GM12875 (cell line): ENCODE measurements around the gene PSMG3.

ENCODE experiments used
- H3K4me3 ChIP-seq: one replicate; pipeline ENCODE4 v1.5.1; 2011; ENCODE audit warnings: low read depth, low read length, control low read depth
- TF ChIP-seq, protein P1 (sequence below): IDR thresholded peaks from 2 replicates; pipeline ENCODE4 v1.5.1; 2011; ENCODE audit warnings: low read depth, mild to moderate bottlenecking, control low read depth, inconsistent platforms, low read length, moderate library complexity, borderline replicate concordance; ENCODE audit not compliant: insufficient read depth

Gene PSMG3

DNA sequence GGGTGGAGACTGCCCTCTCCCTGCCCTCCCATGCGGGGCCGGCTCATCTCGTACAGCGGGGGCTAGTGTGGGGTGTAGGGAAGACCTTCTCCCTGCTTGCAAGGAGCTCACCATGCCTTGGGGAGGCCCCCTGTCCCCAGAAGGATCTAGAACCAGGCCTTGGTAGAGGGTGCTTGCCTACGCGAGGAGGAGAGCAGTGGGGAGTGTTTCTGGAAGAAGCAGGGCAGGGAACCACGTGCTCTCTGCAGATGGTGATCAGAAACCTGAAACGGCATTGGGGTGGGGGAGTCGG lies 36.6 kb downstream of the PSMG3 start:
- peak overlapping the region; percentile 66 for H3K4me3 ChIP-seq
- TF ChIP-seq, protein P1, sequence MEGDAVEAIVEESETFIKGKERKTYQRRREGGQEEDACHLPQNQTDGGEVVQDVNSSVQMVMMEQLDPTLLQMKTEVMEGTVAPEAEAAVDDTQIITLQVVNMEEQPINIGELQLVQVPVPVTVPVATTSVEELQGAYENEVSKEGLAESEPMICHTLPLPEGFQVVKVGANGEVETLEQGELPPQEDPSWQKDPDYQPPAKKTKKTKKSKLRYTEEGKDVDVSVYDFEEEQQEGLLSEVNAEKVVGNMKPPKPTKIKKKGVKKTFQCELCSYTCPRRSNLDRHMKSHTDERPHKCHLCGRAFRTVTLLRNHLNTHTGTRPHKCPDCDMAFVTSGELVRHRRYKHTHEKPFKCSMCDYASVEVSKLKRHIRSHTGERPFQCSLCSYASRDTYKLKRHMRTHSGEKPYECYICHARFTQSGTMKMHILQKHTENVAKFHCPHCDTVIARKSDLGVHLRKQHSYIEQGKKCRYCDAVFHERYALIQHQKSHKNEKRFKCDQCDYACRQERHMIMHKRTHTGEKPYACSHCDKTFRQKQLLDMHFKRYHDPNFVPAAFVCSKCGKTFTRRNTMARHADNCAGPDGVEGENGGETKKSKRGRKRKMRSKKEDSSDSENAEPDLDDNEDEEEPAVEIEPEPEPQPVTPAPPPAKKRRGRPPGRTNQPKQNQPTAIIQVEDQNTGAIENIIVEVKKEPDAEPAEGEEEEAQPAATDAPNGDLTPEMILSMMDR, result no peak

DNA sequence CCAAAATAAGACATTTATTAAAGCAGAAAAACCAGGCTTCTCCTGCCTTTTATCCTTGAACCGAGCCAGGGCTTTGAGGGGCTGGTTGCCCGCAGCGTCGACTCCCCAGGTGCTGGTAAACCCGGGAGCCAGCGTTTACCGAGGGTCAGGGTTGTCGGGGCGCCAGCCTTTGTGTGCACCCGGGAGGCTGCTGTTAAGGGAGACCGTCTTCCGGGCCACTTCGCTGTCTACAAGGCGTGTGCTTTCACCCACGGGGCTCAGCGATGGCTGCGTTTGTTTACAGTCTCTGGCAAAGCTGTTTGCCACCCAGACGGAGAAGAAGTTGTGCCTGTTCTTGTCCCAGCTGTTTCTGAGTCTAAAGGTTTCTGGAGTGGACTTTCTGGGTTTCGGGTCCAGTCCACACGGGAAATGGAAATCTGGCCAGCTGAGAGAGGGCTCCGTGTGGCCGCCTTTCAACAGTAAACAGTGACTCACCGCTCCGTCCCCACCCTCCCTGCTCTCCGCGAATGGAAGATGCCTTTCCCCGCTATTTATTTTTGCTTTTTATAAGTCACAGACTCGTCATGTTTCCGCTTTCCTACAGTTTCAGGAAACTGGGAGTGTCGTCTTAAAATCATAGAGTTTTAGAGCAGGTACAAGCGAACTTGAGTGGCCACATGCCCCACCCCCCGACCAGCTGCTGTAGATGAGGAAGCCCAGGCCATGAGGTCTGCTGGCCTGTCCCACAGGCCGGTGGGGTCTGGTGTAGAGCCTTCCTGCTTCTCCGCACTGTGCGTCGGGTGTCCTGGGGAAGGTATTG lies 37.2 kb downstream of the PSMG3 start:
- TF ChIP-seq, protein P1, result no peak

DNA sequence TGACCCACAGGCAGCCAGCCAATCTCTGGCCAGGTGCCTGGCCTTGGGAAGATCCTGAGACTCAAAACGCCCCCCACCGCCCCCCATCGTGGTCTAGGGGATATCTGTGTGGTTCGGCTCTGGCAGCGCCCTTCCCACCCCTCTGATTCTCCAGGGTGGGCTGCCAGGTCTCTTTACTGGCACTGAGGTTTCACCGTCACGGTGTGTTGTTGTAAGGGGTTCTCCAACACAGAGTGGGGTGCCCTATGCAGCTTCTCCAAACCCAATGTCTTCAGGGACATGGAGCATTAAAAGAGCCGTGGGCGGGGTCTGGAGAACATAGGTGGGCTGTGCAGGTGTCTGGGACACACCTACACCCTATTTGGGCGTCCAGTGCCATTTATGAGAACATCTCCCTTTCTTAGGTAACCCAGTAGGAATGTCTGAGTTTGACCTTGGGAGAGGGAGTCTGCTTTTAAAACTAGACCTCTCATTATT lies 37.8 kb downstream of the PSMG3 start:
- H3K4me3 ChIP-seq, result peak overlapping the region; percentile 66
- TF ChIP-seq, protein P1, result no peak

More for the DNA sequence above, 37.2 kb downstream of the PSMG3 start:
- H3K4me3 ChIP-seq, result peak overlapping the region; percentile 66

DNA sequence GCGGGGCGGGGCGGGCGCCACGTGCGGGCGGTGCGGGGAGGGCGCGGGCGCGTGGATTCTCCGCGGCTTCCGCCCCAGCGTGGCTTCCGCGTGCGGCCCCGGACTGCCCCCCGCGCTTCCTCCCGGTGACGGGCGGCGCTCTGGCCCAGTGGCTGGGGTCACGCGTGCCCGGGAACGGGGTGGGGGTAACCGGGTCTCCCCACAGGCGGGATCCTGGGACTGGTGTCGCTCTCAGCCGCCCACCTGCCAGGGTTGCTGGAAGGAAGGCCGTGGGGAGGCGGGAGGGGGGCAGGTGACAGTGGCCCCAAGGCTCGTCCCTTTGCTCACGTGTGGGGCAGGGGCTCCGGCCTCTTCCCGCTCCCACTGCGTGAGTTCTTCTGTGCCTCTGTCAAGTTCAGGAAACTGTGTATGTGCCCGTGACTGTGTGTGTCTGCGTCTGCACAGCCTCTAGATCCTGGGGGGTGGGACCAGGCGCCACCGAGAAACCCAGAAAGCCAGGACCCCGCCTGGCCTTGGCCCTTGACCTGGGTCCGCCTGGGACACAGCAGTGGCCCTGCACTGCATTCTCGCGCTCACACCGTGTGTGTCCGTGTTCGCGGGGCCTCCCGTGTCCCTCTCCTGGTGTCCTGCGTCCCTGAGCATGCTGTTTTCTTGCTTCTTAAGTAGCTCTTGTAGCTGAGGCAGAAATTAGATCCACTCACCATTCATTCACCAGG lies 38.4 kb downstream of the PSMG3 start:
- peak overlapping the region; percentile 66 for H3K4me3 ChIP-seq
- TF ChIP-seq, protein P1, result no peak

DNA sequence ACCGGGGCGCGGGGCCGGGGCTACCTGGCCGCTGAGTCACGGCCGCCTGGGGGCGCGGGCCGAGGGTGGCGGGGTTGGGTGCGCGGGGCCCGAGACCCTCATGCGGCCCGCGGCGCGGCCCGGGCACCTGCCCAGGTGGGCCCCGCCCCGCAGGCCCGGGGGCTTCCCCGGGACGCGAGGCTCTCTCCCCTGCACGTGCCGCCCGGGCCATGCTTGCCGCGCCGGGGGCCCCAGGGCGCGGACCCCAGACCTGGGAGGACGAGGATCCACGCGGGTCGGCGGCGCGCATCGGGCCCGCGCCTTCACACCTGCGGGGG lies 38.9 kb downstream of the PSMG3 start:
- TF ChIP-seq, protein P1, result no peak
- peak overlapping the region; percentile 66 for H3K4me3 ChIP-seq

DNA sequence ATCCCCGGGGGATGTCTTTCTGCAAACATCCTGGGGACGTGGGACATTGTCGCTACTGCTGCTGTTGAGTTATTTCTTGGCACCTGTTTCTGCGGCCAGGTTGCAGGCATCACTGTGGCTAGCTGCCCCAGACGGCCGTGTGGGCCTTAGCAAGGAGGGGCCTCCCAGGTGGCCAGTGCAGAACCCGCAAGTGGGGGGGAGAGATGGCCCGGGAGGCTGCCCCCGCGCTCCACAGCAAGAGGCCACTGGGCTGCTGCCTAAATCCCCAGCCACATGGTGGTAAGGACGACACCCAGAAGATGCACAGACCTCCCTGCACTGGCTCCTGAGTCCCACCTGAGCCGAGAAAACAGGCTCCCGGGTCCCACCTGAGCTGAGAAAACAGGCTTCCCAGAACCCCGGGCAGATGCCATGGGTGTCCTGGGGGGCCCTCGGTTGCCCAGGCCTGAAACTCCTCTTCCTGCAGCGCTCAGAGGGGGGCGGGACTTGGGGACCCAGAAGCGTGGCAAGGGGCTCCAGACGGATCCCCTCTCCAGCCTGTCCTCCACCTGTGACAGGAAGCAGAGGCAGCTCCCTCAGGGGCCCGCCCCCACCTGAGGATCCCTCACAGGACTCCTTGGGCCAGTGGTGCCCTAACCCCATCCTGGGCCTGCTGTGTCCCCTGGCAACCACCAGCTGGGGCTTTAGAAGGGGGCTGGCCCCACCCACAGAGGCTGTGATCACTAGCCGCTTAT lies 40.3 kb downstream of the PSMG3 start:
- H3K4me3 ChIP-seq, result no peak overlapping the region

More for the DNA sequence above, 40.3 kb downstream of the PSMG3 start:
- TF ChIP-seq, protein P1, result no peak
